Measurements from ENCODE around the gene ABL2. TPM values are rescaled to one million over a fixed set of nuclear protein-coding genes. Genes with fewer than 3 reads are reported as not detected.

The ABL2 gene
- total RNA-seq, 1 donor from 2014 or later, result 23.9 TPM

- Histone ChIP-seq H3K9me3 (no peaks in the 10 kb centered on the region), H3K4me3 (no peak overlapping the region), H3K4me1 (peaks cover 9 to 15% of the 10 kb centered on the region in 2 donors), H3K27ac (peak overlapping the region in 1 of 2 donors; percentile 71), H3K27me3 (no peaks in the 10 kb centered on the region), H3K36me3 (peaks cover 44 to 53% of the 10 kb centered on the region in 2 donors)
- TF ChIP-seq CTCF (IDR thresholded peaks at IDR 0.05), result no peak
- intact Hi-C loops (cut with DNase I), result no loop called here
- no peak for DNase-seq (ENCODE audit: low spot score in 2 of 2)
Measured at GRCh38 chr1:179092896-179093461, 136.5 kb downstream of the ABL2 start.

- Histone ChIP-seq H3K36me3 (peaks cover 31 to 46% of the 10 kb centered on the region in 2 donors), H3K4me1 (peaks cover 9 to 15% of the 10 kb centered on the region in 2 donors), H3K27ac (peak overlapping the region; percentile 68 to 71), H3K9me3 (no peaks in the 10 kb centered on the region), H3K4me3 (no peak overlapping the region), H3K27me3 (no peaks in the 10 kb centered on the region)
- TF ChIP-seq CTCF (IDR thresholded peaks at IDR 0.05), result no peak
- intact Hi-C loops (cut with DNase I), result no loop called here
- peak in 1 of 2 donors; percentile 82 for DNase-seq (ENCODE audit: low spot score in 2 of 2)
Measured at GRCh38 chr1:179091691-179092165, 137.7 kb downstream of the ABL2 start.

GRCh38 chr1:179090923-179091322, 138.6 kb downstream of the ABL2 start:
- Histone ChIP-seq H3K36me3 (peaks cover 26 to 42% of the 10 kb centered on the region in 2 donors), H3K27ac (peak overlapping the region; percentile 68 to 71), H3K4me3 (no peak overlapping the region), H3K27me3 (no peaks in the 10 kb centered on the region), H3K4me1 (peaks cover 9 to 15% of the 10 kb centered on the region in 2 donors), H3K9me3 (no peaks in the 10 kb centered on the region)
- DNase-seq (ENCODE audit: low spot score in 2 of 2), result no peak
- intact Hi-C loops (cut with DNase I), result no loop called here
- TF ChIP-seq CTCF (IDR thresholded peaks at IDR 0.05), result no peak

- TF ChIP-seq CTCF (IDR thresholded peaks at IDR 0.05), result peak in 2 of 3 experiments; percentile 17 to 38
- peak in 1 of 2 donors; percentile 76 for DNase-seq (ENCODE audit: low spot score in 2 of 2)
- no peaks in the 10 kb centered on the region for H3K27me3 ChIP-seq
- H3K4me3 ChIP-seq, result no peak overlapping the region
- peaks cover 9 to 15% of the 10 kb centered on the region in 2 donors for H3K4me1 ChIP-seq
- intact Hi-C loops (cut with DNase I), result no loop called here
- peaks cover 23 to 45% of the 10 kb centered on the region in 2 donors for H3K36me3 ChIP-seq
- H3K9me3 ChIP-seq, result no peaks in the 10 kb centered on the region
- H3K27ac ChIP-seq, result peak overlapping the region; percentile 68 to 71
Measured at GRCh38 chr1:179090522-179090921, 139.0 kb downstream of the ABL2 start.

GRCh38 chr1:179089827-179090482, 139.5 kb downstream of the ABL2 start:
- H3K9me3 ChIP-seq, result no peaks in the 10 kb centered on the region
- TF ChIP-seq CTCF (IDR thresholded peaks at IDR 0.05), result no peak
- DNase-seq (ENCODE audit: low spot score in 2 of 2), result no peak
- peaks cover 18 to 40% of the 10 kb centered on the region in 2 donors for H3K36me3 ChIP-seq
- H3K27me3 ChIP-seq, result no peaks in the 10 kb centered on the region
- peaks cover 9 to 15% of the 10 kb centered on the region in 2 donors for H3K4me1 ChIP-seq
- H3K27ac ChIP-seq, result peak overlapping the region; percentile 68 to 71
- intact Hi-C loops (cut with DNase I), result loop anchor here (10.0 kb wide), 2 partner anchors 495 to 795 kb away; partner anchors contain the start of gene TOR1AIP1
- no peak overlapping the region for H3K4me3 ChIP-seq
